ENCODE data around the gene POF1B.
A peak's percentile ranks its signal among the peaks of the same experiment; 100 is the strongest.

POF1B gene

DNA sequence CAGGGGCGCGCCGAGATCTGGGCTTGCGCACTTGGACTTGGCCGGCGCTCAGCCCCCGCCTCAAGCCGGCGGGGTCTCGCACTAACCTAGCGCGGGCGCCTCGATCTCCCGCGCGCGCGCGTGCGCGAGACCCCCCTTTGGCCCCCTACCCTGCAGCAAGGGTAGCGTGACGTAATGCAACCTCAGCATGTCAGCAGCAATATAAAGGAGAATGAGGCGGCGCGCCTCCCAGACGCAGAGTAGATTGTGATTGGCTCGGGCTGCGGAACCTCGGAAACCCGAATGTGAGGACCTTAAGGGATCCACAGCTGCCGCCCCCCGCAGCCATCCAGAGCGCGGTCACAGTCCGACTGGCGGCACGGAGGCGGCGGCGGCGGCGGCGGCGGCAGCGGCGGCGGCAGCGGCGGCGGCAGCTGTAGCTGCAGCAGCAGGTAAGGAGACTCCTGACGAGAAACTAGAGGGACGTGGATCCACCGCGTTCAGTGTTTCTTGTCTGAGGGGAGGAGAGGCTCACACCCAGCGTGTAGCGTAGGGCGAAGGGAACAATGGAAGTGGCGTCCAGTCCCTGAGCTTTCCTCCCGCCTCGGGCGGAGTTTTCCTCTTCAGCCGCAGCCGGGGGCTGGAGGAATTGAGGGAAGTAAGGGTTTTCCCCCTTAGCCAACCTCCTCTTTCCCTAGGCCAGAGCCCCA lies 135.6 kb downstream of the POF1B start, which contains the start of the genes SATL1 and ZNF711:
SATL1 (minus strand) TSS at position 19 of the 689 bp plus-strand sequence. CDS start 134,811 bp downstream, outside the sequence.
ZNF711 (plus strand) TSS at position 231 of the 689 bp plus-strand sequence. CDS start 3,582 bp downstream, outside the sequence.
- TF ChIP-seq CREB5 (CRISPR knock-in tag; IDR thresholded peaks at IDR 0.05; ENCODE audit: low read depth), result no peak
- no peak for TF ChIP-seq ZNF70 (CRISPR knock-in tag; IDR thresholded peaks at IDR 0.05)
- no peak for TF ChIP-seq ESRRG (CRISPR knock-in tag; IDR thresholded peaks at IDR 0.05)
- TF ChIP-seq ZFP3 (CRISPR knock-in tag; IDR thresholded peaks at IDR 0.05), result no peak
- no peak for TF ChIP-seq ISL1 (CRISPR knock-in tag; IDR thresholded peaks at IDR 0.05)
- TF ChIP-seq GLIS3 (CRISPR knock-in tag; IDR thresholded peaks at IDR 0.05), result no peak
- no peak for TF ChIP-seq ZFP30 (CRISPR knock-in tag; IDR thresholded peaks at IDR 0.05)
- TF ChIP-seq TSHZ2 (CRISPR knock-in tag; IDR thresholded peaks at IDR 0.05), result no peak
- TF ChIP-seq BACH2 (CRISPR knock-in tag; IDR thresholded peaks at IDR 0.05; ENCODE audit: borderline replicate concordance), result no peak
- ATAC-seq, result peak; percentile 84

- no peak for TF ChIP-seq ZNF565 (CRISPR knock-in tag; conservative IDR thresholded peaks at IDR 0.05; ENCODE audit: low read depth)
- TF ChIP-seq CSDC2 (CRISPR knock-in tag; IDR thresholded peaks at IDR 0.05), result no peak
- no peak for TF ChIP-seq ZFP30 (CRISPR knock-in tag; IDR thresholded peaks at IDR 0.05)
- TF ChIP-seq TOX (CRISPR knock-in tag; IDR thresholded peaks at IDR 0.05; ENCODE audit: borderline replicate concordance), result no peak
- TF ChIP-seq ESRRG (CRISPR knock-in tag; IDR thresholded peaks at IDR 0.05), result no peak
- TF ChIP-seq BACH2 (CRISPR knock-in tag; IDR thresholded peaks at IDR 0.05; ENCODE audit: borderline replicate concordance), result no peak
- TF ChIP-seq POU6F1 (CRISPR knock-in tag; IDR thresholded peaks at IDR 0.05; ENCODE audit: borderline replicate concordance, low read depth), result no peak
- no peak for TF ChIP-seq ZFP3 (CRISPR knock-in tag; IDR thresholded peaks at IDR 0.05)
- no peak for TF ChIP-seq PPARA (CRISPR knock-in tag; IDR thresholded peaks at IDR 0.05; ENCODE audit: borderline replicate concordance)
- no peak for TF ChIP-seq ZC3H10 (CRISPR knock-in tag; IDR thresholded peaks at IDR 0.05)
- no peak for TF ChIP-seq TCF4 (CRISPR knock-in tag; IDR thresholded peaks at IDR 0.05; ENCODE audit: borderline replicate concordance)
- TF ChIP-seq SNAI2 (CRISPR knock-in tag; IDR thresholded peaks at IDR 0.05), result no peak
- TF ChIP-seq CSRNP3 (CRISPR knock-in tag; IDR thresholded peaks at IDR 0.05), result no peak
- ATAC-seq, result no peak
Observed at GRCh38 chrX:85243155-85243554, 136.3 kb downstream of the POF1B start.
